NCI-H2227 (cell line): ENCODE measurements around the gene PWWP2B.

Source experiments
- DNase-seq: peaks from one replicate; lab custom pipeline; 2025; ENCODE audit not compliant: unreplicated experiment; lab: John Stamatoyannopoulos, UW

The PWWP2B gene

DNA sequence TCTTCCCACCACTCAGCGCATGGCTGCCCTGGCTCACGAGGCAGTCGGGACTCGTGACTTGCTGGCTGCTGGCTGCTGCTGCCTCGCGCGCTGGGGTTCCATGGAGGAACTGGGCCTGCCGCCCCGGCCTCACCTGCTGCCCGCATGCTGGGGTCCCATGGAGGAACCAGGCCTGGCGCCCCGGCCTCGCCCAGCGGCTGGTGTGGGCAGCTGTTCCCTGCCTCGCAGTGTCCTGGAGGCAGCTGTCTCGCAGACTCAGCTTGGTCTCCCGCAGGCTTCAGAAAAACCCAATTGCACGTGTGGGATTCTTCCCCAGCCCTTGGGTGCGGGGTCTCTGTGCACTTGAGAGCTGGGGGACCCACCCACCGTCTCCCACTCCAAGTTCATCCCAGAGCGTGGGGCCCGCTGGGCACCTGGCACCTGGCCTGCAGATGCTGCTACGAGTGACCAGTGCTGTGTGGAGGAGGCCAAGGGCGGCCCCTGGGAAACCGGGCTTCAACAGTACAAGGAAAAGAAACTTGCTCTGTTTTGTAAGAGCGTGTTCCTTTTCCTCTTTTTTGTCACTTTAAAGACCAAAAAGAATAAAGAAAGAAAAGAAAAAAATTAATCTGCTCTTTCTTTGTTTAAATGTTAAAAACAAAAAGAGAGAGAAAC lies 20.4 kb downstream of the PWWP2B start:
- DNase-seq: no peak

DNA sequence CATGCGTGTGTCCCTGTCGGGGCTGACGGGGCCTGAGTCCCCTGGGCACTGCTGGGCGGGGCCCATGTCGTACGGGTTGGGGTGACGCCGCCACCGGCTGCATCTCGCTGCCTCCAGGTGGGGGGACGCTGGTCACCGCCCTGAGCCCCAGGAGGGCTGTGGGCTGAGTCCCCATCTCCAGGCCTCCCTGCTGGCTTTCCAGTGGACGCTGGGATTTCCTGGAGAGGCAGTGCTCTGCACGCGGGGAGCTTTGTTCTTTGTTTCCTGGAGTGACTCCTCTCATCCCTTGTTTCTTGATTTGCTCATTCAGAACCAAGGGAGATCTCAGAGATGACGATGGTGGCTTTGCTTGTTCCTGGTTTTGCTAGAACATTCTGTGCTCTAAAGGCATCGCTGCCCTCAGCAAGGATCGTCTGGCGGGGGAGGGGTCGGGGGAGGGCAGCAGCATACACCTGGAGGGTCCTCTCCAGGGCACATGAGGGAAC lies 21.0 kb downstream of the PWWP2B start:
- DNase-seq: no peak

DNA sequence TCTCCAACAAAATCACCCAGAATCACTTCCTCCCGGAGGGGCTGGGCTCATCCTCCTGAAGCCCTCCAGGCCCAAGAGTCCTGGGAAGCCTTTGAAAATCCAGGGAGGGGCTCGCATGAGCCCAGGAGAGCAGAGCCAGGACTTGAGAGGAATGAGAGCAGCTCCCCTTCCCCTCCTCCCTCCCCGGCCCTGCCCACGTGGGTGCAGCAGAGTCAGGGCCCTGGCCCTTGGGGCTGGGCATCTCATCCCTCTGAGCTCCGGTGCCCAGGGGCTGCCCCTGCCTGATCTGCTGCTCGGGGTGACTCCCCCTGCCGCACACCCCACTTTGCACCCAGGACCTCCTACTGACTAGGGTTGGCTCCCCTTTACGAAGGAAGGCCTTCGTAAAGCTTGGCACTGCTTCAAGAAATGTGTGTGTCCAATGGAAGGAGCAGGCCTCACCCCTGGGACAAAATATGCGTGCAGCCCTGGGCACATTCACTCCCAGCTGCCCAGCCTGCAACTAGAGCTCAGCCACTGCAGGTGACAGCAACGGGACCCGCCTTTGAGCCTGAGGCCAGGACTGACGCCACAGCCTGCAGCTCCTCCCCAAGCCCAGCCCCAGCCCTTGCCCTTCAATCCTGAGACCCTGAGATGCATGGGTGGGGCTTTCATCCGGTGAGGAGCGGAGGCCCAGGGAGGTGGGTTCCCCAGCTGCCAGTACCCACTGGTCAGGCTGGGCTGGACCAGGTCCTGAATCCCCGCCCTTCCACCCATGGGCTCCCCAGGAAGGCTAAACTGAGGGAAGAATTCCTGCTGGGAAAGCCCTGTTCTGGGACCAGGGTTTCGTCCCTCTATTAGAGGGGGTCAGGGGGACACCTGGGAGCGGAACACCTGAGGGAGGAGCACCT lies 21.8 kb downstream of the PWWP2B start:
- DNase-seq: peak; percentile 5

GRCh38 chr10:132419538-132420468 lies 22.8 kb downstream of the PWWP2B start:
- no peak for DNase-seq

GRCh38 chr10:132420469-132420980 lies 23.5 kb downstream of the PWWP2B start:
- no peak for DNase-seq

DNA sequence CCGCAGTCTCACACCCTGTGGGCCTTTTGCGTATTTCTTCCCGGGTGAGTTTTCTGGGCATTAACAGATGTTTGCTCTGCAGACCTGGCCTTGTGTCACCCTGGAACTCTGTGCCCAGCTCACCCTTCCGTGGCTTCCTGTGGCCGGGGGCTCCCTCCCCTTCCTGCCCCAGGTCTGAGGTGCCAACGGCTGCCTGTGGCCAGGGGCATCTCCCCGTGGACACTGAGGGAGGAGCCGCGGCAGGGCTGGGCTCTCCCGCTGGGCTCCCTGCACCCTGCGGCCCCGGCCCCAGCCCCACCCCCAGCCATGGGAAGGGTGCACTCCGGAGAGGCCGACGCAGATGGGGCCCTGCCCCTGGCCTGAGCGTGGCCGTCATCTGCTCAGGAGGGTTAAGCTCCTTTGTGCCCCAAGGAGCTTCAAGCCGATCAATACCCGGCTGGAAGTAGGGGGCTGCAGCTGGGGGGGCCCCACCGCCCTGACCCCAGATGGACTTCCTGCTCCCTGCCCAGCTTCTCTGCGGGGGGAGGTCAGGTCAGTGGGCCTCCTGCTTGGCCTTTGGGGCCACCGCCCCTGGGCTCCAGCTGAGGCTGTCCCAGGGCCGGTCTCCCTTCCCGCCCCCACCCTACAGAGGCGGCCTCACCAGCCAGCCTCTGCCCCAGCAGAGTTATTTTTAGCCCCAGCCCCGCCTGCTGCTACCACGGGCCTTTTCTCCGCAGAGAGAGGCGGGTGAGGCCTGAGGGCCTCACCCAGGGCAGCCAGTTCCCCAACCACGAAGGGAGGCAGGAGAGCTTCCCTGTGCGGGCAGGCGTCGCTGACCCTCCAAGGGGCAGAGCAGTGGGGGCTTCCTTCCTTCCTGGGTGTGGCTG lies 24.2 kb downstream of the PWWP2B start:
- peak; percentile 53 for DNase-seq

- no peak for DNase-seq
Measured at GRCh38 chr10:132421847-132422751, 25.1 kb downstream of the PWWP2B start.

DNA sequence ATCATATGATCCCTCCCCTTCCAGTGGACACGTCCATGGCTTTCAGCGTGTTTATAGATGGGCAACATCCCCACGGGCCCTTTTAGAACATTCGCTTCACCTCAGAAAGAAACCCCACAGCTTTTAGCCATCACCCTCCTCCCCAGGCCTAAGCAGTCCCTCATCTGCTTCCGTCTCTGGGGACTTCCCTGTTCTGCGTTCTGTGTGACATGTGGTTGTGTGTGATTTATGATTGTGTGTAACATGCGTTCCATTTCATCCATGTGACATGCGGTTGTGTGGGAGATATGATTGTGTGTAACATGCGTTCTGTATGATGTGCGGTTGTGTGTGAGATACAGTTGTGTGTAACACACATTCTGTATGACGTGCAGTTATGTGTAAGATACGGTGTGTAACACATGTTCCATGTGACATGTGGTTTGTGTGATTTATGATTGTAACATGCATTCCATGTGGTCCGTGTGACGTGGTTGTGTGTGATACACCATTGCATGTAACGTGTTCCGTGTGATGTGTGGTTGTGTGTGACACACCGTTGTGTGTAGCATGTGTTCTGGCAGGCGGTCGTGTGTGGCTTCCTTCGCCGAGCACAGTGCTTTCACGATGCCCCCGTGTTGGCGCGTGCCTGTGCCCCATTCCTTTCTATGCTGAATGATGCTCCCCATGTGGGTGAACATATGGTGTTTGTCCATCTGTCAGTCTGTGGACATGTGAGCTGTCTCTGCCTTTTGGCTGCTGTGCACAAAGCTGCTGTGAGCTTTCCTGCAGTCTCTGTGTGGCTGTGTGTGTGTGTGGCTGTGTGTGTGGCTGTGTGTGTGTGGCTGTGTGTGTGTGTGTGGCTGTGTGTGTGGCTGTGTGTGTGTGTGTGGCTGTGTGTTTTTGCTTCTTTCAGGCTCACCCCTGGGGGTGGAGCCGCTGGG lies 26.2 kb downstream of the PWWP2B start:
- DNase-seq: no peak

DNA sequence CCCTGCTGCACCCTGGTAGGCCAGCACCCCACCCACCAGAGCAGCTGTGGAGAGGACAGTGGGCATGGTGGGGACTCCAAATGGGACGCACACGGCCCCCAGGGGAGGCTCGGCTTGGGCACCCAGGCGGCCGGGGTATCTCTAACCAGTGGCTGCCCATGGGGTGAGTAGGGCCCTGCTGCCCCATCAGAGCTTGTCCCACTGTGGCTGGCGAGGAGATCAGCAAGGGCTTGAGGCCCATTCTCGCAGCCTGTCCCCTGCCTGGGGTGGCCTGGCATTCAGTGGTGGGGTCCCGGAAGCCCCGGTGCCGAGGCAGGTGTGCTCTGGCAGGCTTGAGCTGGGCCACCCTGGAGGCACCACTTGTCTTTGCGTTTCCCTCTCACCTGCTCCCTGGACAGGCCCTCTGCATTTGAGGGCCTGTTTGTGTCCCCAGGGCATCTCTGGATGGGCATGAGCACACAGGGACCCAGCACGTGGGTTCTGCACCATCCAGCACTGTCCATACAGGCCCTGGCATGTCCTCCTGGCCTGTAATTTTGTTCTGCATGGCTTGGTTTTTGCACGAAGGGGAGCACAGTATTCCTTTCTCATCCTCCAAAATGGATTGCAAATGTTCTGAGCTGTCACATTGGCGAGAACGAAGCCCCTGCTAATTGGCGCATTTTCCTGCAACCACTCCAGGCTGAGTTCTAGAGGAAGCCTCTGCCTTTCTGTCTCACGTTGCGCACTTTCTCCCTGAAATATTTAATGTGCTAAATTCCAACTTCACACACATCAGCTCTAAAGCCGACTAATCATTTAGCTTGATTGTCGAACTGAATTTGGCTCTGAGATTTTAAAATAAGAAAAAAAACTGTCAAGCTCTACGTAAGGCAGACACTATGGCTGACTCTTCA lies 27.2 kb downstream of the PWWP2B start:
- DNase-seq: no peak

DNA sequence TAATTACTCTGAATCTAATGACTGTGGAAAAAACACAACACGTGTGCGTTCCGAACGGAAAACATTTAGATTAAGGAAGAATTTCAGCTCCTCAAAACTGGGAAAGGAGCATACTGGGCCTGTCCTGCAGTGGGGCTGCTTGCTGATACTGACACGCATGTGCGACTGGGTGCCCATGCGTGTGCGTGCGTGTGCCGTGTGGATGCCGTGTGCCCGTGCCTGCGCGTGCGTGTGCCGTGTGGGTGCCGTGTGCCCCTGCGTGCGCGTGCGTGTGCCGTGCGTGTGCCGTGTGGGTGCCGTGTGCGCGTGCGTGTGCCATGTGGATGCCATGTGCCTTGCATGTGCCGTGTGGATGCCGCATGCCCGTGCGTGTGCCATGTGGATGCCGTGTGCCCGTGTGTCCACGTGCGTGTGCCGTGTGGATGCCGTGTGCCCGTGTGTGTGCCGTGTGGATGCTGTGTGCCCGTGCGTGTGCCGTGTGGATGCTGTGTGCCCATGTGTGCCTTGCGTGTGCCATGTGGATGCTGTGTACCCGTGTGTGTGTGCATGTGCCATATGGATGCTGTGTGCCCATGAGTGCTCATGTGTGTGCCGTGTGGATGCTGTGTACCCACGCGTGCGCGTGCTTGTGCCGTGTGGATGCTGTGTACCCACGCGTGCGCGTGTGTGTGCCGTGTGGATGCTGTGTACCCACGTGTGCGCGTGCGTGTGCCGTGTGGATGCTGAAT lies 28.2 kb downstream of the PWWP2B start:
- no peak for DNase-seq

DNA sequence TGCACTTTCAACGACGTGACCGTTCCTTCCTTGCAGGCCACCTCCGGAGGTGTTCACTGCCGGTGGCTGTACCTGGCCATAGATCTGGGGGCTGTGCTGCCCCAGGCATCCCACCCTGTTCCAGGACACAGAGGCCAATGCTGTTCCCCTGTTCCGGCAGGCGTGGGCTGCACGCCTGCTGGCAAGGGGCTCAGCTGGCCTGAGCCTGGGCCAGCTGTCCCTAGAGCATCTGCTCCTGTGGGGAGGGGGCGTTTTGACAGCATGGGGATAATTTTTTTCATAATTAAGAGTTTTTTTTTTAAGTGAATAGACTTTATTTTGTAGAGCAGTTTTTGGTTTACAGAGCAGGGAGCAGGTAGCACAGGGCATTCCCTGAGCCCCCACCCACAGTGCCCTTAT lies 28.8 kb downstream of the PWWP2B start:
- DNase-seq: no peak

DNA sequence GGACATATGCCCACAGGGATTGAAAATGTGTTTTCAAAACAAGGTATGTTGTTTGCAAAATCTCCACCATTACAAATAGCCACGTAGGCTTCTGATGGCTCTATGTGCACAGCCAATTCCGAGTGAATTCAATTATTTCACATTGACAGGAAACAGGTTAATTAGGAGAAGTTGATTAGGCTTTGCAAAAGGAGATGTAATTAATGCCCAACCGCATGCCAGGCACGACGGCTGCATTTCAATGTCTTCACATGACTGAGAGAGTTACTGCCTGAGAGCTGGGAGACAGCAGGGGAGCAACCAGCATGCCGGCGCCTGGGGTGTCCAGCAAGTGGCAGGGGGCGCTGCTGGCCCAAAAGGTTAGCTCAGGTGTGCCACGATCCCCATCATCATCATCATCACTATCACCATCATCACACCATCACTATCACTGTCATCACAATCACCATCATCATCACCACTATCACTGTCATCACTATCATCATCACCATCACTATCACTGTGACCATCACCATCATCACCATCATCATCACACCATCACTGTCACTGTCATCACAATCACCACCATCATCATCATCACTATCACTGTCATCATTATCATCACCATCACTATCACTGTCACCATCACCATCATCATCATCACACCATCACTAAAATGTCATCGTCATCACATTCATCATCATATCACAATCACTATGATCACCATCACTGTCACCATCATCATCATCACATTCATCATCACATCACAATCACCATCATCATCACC lies 30.2 kb downstream of the PWWP2B start:
- no peak for DNase-seq

GRCh38 chr10:132427939-132428367 lies 31.0 kb downstream of the PWWP2B start:
- DNase-seq: no peak

- DNase-seq: no peak
Measured at GRCh38 chr10:132428486-132428995, 31.5 kb downstream of the PWWP2B start.
